ENCODE measurements around the gene LRIT3. TPM values are rescaled to one million over a fixed set of nuclear protein-coding genes. Genes with fewer than 3 reads are reported as not detected.

LRIT3 gene
- total RNA-seq (2021; fragmentation: NEBNext Ultra II Directional; extraction: Animal tissue kit (Norgen Biotek cat#: 25700)) = under 1 TPM in 1 of 6 experiments, not detected in 5; 0.05 TPM
- long read RNA-seq = 0 reads

GRCh38 chr4:109847896-109848442, at the start of gene LRIT3:
TSS of gene LRIT3 (plus strand) at chr4:109848107. CDS start at chr4:109848202, 95 bp downstream.
- Mint-ChIP-seq H3K36me3 (ENCODE audit: low read depth) (no peaks in the 10 kb centered on the region), H3K4me1 (ENCODE audit: low read depth) (no peaks in the 10 kb centered on the region), H3K27ac (no peak within 1 kb of the TSS)

GRCh38 chr4:109798866-109799265, 49.0 kb upstream of the LRIT3 start:
- H3K4me1 Mint-ChIP-seq (ENCODE audit: low read depth) = 0 out of 2 replicates have a peak, but pooled peaks cover 4% of the 10 kb centered on the region
- no peak overlapping the region for H3K4me3 Mint-ChIP-seq
- H3K9me3 Mint-ChIP-seq = no peaks in the 10 kb centered on the region
- no peaks in the 10 kb centered on the region for H3K36me3 Mint-ChIP-seq (ENCODE audit: low read depth)
- no peak for DNase-seq
- no peak overlapping the region for H3K27ac Mint-ChIP-seq
- H3K27me3 Mint-ChIP-seq (ENCODE audit: insufficient read depth) = no peaks in the 10 kb centered on the region
- no peak for TF ChIP-seq CTCF (IDR thresholded peaks at IDR 0.05)

More at GRCh38 chr4:109847896-109848442, at the start of gene LRIT3:
- H3K9me3 Mint-ChIP-seq = no peaks in the 10 kb centered on the region
- DNase-seq = no peak
- H3K4me3 Mint-ChIP-seq = no peak within 1 kb of the TSS
- TF ChIP-seq CTCF (IDR thresholded peaks at IDR 0.05) = no peak
- peaks cover 2% of the 10 kb centered on the region; the same call in 1 of the 2 replicates for H3K27me3 Mint-ChIP-seq (ENCODE audit: insufficient read depth)

GRCh38 chr4:109801099-109801789, 46.7 kb upstream of the LRIT3 start:
- no peak overlapping the region for H3K27ac Mint-ChIP-seq
- no peak for DNase-seq
- no peak overlapping the region for H3K4me3 Mint-ChIP-seq
- H3K36me3 Mint-ChIP-seq (ENCODE audit: low read depth) = no peaks in the 10 kb centered on the region
- H3K27me3 Mint-ChIP-seq (ENCODE audit: insufficient read depth) = 0 out of 2 replicates have a peak, but pooled peaks cover 4% of the 10 kb centered on the region
- H3K4me1 Mint-ChIP-seq (ENCODE audit: low read depth) = peaks cover 10% of the 10 kb centered on the region
- no peak for TF ChIP-seq CTCF (IDR thresholded peaks at IDR 0.05)
- H3K9me3 Mint-ChIP-seq = no peaks in the 10 kb centered on the region

GRCh38 chr4:109801895-109802319, 46.0 kb upstream of the LRIT3 start, which contains the start of gene CFI:
TSS of gene CFI (minus strand) at chr4:109801999. CDS start at chr4:109801971, 28 bp downstream.
- Mint-ChIP-seq H3K27me3 (ENCODE audit: insufficient read depth) (peaks cover 5% of the 10 kb centered on the region; the same call in 1 of the 2 replicates), H3K4me1 (ENCODE audit: low read depth) (peaks cover 10% of the 10 kb centered on the region), H3K4me3 (no peak within 1 kb of the TSS), H3K36me3 (ENCODE audit: low read depth) (no peaks in the 10 kb centered on the region), H3K9me3 (no peaks in the 10 kb centered on the region), H3K27ac (no peak within 1 kb of the TSS)
- TF ChIP-seq CTCF (IDR thresholded peaks at IDR 0.05) = no peak
- DNase-seq = peak; percentile 21

- peak; percentile 46 for DNase-seq
- Mint-ChIP-seq H3K9me3 (no peaks in the 10 kb centered on the region), H3K36me3 (ENCODE audit: low read depth) (no peaks in the 10 kb centered on the region), H3K27me3 (ENCODE audit: insufficient read depth) (peaks cover 5% of the 10 kb centered on the region), H3K27ac (no peak overlapping the region), H3K4me3 (no peak overlapping the region), H3K4me1 (ENCODE audit: low read depth) (peaks cover 10% of the 10 kb centered on the region)
- TF ChIP-seq CTCF (IDR thresholded peaks at IDR 0.05) = peak; percentile 78
Measured at GRCh38 chr4:109803924-109804571, 43.9 kb upstream of the LRIT3 start.

Data from HFFc6 (cell line).